Body of pancreas (tissue), 4 donors: ENCODE data around the gene GMPPA.

Experiments
- CTCF ChIP-seq, 7 experiments: fragments of 450-650 bp in 4 of 7; fragments of 200-600 bp in 3 of 7; sonication (generic) in 3 of 7; IDR thresholded peaks; one replicate each; pipeline ENCODE4 v1.5.1; 2016 to 2019; ENCODE audit warnings: antibody characterized with exemption in 7 of 7
- POLR2A ChIP-seq, 3 donors: fragments of 450-650 bp; IDR thresholded peaks; one replicate each; pipeline ENCODE4 v1.6.1; 2016; ENCODE audit warnings: antibody characterized with exemption in 3 of 3, mild to moderate bottlenecking in 2 of 3

DNA sequence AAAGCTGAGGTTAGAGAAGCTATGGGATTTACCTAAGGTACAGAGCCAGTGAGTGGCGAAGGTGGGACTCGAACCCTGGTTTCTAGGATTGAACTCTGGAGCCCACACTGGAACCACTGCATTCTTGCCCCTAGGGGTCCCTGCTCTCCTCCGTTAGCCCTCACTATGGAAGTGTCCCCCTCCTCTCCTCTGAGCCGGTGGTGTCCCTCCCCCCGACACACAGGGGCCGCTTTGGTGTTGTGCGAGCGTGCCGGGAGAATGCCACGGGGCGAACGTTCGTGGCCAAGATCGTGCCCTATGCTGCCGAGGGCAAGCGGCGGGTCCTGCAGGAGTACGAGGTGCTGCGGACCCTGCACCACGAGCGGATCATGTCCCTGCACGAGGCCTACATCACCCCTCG, 8.5 kb upstream of the GMPPA start:
- no peak for TF ChIP-seq CTCF (IDR thresholded peaks at IDR 0.05)
- no peak for TF ChIP-seq POLR2A (IDR thresholded peaks at IDR 0.05)
